ELF-1 (cell line): ENCODE results near the gene FOXR1.

Experiments
- DNase-seq: peaks from one replicate; pipeline ENCODE4 v3.0.0-alpha.2; 2016; ENCODE audit warnings: low read depth, low spot score

Gene FOXR1

GRCh38 chr11:119026970-119027369, 55.4 kb downstream of the FOXR1 start:
- DNase-seq: no peak

- no peak for DNase-seq
These were observed 56.2 kb downstream of the FOXR1 start for GRCh38 chr11:119027561-119028345.

- no peak for DNase-seq
These were observed 56.9 kb downstream of the FOXR1 start for GRCh38 chr11:119028346-119029068.

- DNase-seq: no peak
These were observed 57.4 kb downstream of the FOXR1 start for GRCh38 chr11:119029069-119029339.

GRCh38 chr11:119029340-119030028, 57.9 kb downstream of the FOXR1 start:
- DNase-seq: peak; percentile 74

- no peak for DNase-seq
These were observed 58.4 kb downstream of the FOXR1 start for GRCh38 chr11:119030029-119030328.

GRCh38 chr11:119030329-119031047, 58.9 kb downstream of the FOXR1 start, which contains the start of gene SLC37A4:
Gene SLC37A4, minus strand, starts transcription at chr11:119030877.
- DNase-seq: peak; percentile 99
